NCI-H2196 treated with DMSO at 0.1 percent for 48 hours (cell line): ENCODE data around the gene GRIN2D.
A peak's percentile ranks its signal among the peaks of the same experiment; 100 is the strongest.

Source experiments
- DNase-seq: peaks from one replicate; lab custom pipeline; 2025; ENCODE audit not compliant: unreplicated experiment; lab: John Stamatoyannopoulos, UW

Gene GRIN2D

DNA sequence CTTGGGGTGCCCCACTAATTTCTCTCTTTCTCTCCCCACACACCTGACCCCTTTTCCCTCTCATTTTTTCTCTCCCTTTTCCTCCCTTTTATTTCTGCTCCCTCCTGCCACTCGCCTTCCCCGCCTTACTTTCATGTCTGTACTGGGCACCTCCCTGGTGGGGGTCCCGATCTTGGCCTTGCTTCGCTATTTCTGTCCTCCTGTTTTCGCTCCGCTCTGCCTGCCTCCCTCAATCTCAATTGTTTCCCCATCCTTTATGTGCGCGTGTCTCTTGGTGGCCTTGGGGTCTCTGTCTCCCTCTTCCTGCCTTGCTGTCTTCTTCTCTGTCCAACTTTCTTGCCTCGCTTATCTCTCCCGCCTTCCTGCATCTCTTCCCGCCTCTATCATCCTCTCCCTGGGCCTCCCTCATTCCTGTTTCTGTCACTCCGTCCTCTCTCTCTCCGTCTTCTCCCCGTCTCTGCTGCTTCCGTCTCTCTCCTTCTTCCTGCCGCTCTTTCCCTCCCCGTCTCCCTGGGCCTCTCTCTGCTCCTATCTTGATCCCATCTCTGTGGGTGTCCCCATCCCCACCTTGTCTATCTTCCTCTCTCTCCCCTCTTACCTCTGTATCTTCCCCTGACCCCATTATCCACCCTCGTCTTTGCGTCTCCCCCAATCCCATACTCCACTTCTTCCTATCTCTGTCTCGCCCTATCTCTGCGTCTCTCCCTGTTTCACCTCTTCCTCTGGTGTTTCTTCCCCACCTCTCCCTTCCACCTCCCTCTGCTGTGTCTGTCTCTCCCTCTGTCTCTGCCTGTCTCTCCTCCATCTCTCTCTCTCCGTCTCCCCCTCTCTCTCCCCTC, 4.0 kb downstream of the GRIN2D start:
- no peak for DNase-seq

DNA sequence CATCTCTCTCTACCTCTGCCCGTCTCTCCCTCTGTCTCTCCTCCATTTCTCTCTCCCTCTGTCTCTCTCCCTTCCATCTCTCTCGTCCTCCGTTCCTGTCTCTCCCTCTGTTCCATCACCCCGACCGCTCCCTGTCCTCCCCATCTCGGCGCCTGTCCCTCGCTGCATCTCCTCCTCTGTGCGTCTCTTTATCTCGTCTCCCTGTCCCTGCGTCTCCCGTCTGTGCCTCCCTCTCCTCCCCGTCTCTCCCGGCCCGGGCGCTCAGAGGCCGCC, 4.6 kb downstream of the GRIN2D start:
- DNase-seq = no peak

GRCh38 chr19:48398375-48399235, 5.1 kb downstream of the GRIN2D start:
- DNase-seq = peak; percentile 58

- no peak for DNase-seq
Measured at GRCh38 chr19:48400018-48400742, 6.7 kb downstream of the GRIN2D start.

DNA sequence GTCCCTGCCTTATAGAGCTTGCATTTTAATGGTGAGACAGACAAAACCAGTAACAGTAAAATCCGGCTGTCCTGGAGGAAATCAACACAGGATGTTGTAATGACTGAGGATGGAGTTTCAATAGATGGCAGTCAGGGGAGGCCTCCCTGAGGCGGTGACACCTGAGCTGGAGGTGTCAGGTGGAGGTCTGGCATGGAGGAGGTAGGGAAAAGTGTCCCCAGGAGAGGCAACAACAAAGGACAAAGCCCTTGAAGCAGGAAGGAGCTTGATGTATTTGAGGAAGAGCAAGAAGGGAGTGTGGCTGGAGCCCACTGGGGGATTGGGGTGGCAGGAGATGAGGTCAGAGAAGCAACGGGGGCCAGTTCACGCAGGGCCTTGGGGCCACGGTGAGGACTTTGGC, 7.8 kb downstream of the GRIN2D start:
- DNase-seq = no peak

GRCh38 chr19:48403606-48404005, 10.1 kb downstream of the GRIN2D start:
- no peak for DNase-seq

- no peak for DNase-seq
Measured at GRCh38 chr19:48405010-48405659, 11.7 kb downstream of the GRIN2D start.

GRCh38 chr19:48405850-48406249, 12.4 kb downstream of the GRIN2D start:
- no peak for DNase-seq

DNA sequence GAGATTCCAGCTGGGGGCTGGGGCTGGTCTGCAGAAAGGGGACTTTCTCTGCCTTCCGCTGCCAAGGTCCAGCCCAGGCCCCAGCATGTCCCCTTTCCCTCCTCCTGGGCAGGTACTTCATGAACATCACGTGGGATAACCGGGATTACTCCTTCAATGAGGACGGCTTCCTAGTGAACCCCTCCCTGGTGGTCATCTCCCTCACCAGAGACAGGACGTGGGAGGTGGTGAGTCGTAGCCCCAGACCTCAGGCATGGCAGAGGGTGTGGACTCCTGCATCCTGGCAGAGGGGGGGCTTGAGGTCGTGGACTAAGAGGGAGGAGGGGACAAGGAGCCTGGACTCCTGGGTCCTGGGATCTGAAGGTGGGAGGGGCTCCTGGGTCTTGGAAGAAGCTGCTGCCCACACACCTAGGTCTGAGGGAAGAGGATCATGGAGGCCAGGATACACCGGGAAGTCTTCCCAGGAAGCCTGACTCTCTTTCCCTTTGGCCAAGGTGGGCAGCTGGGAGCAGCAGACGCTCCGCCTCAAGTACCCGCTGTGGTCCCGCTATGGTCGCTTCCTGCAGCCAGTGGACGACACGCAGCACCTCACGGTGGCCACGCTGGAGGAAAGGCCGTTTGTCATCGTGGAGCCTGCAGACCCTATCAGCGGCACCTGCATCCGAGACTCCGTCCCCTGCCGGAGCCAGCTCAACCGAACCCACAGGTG, 20.6 kb downstream of the GRIN2D start:
- DNase-seq = no peak

GRCh38 chr19:48415395-48415794, 21.9 kb downstream of the GRIN2D start:
- no peak for DNase-seq

- no peak for DNase-seq
Measured at GRCh38 chr19:48415806-48416221, 22.3 kb downstream of the GRIN2D start.

GRCh38 chr19:48417421-48417820, 24.0 kb downstream of the GRIN2D start:
- DNase-seq = no peak

DNA sequence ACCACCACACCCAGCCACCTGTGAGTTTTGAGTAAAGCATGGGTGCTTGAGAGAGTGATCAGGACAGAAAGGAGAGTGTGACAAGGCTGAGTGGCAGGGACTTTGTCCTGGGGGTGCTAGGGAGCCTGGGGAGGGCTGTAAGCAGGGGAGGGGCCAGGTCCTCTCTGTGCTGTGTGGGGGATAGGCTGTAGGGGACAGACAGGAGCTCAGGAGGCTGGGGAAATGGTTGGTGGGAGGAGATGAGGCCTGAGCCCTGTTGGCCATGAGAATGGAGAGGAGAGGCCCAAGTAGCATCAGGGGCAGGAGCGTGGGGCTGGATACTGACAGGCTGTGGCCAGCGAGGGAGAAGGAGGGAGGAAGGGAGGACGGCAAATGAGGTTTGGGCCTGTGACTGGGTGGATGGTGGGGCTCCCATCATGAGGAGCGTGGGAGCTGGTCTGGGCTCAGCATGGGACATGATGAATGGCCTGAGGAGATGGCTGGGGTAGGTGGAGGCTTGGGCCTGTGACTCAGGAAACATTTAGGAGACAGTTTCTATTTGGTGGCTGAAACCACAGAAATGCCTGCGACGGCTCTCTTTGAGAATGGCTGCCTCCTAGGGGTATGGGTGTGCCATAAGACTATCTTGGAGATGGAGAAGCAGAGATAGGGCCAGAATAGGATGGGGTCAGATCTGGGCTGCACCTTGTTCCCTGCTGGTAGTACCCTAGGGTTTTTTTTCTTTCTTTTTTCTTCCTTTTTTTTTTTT, 25.0 kb downstream of the GRIN2D start:
- no peak for DNase-seq

DNA sequence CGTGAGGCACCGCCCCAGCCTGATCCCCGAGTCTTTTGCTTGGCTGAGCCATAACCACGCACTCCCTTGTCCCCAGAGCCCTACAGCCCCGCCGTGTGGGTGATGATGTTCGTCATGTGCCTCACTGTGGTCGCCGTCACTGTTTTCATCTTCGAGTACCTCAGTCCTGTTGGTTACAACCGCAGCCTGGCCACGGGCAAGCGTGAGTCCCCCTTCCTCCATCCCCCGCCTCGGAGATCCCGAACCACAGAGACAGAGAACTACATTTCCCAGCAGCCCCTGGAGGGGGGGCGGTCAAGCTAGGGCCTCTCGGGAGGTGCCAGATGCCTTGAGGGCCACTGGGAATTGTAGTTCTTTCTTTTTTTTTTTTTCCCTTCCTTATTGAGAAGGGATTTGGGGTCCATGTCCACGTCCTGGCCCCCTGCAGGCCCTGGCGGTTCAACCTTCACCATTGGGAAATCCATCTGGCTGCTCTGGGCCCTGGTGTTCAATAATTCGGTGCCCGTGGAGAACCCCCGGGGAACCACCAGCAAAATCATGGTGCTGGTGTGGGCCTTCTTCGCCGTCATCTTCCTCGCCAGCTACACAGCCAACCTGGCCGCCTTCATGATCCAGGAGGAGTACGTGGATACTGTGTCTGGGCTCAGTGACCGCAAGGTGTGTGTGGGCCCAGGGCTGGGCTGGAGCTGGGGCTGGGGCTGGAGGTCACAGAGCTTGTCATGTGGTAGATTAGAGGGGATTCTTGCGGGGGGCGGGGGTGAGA, 25.9 kb downstream of the GRIN2D start:
- DNase-seq = no peak

DNA sequence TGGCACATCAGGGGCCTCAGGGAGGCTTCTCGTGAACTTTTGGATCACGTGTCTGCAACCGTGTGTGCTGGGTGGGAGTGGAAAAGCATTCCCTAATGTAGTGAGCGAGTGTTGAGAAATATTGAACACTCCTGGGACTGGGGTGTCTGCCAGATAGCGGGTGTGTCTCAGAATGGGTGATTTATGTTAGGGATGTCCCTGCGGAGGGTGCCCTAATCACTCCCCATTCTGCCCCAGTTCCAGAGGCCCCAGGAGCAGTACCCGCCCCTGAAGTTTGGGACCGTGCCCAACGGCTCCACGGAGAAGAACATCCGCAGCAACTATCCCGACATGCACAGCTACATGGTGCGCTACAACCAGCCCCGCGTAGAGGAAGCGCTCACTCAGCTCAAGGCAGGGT, 28.1 kb downstream of the GRIN2D start:
- DNase-seq = no peak

- DNase-seq = no peak
Measured at GRCh38 chr19:48424694-48425219, 31.3 kb downstream of the GRIN2D start.

- no peak for DNase-seq
Measured at GRCh38 chr19:48428670-48429069, 35.2 kb downstream of the GRIN2D start.

- no peak for DNase-seq
Measured at GRCh38 chr19:48433337-48433736, 39.9 kb downstream of the GRIN2D start.

- no peak for DNase-seq
Measured at GRCh38 chr19:48436586-48436985, 43.1 kb downstream of the GRIN2D start.
